OCI-LY3 (cell line): Measurements from ENCODE around the gene PKD1.
"Not testable (repeated sequence)": the region's sequence is repeated elsewhere in the genome, so short reads cannot be mapped to it uniquely, and the experiment has no call there.

Source experiments
- H2AFZ ChIP-seq: fragments of 200-600, 300-600 bp; shearing (Covaris generic); 2 replicates; pipeline ENCODE4 v1.6.0; 2014; ENCODE audit warnings: antibody characterized with exemption, low read depth, low read length
- H3K27ac ChIP-seq: fragments of 200-600, 300-600 bp; sonication (generic); 2 replicates; pipeline ENCODE4 v1.5.1; 2014; ENCODE audit warnings: mild to moderate bottlenecking, low read length, moderate library complexity, mixed read lengths
- H3K27me3 ChIP-seq: fragments of 200-600, 300-600 bp; sonication (generic); 2 replicates; pipeline ENCODE4 v1.6.1; 2014; ENCODE audit warnings: low read depth, low read length, mixed read lengths
- H3K36me3 ChIP-seq: fragments of 200-600, 300-600 bp; sonication (generic); replicated peaks from 2 replicates; pipeline ENCODE3; 2014; ENCODE audit warnings: low read depth, low read length, mixed read lengths
- H3K4me1 ChIP-seq: fragments of 300-600, 200-600 bp; sonication (generic); 2 replicates; pipeline ENCODE4 v1.6.1; 2014; ENCODE audit warnings: low read length, mixed read lengths
- H3K4me2 ChIP-seq: fragments of 200-600, 300-600 bp; sonication (generic); 2 replicates; pipeline ENCODE4 v1.6.1; 2014; ENCODE audit warnings: low read length, mixed read lengths
- H3K4me3 ChIP-seq: fragments of 300-600, 200-600 bp; sonication (generic); 2 replicates; pipeline ENCODE4 v1.5.1; 2014; ENCODE audit warnings: antibody characterized with exemption, mild to moderate bottlenecking, low read length, moderate library complexity
- H3K79me2 ChIP-seq: fragments of 300-600, 200-600 bp; shearing (Covaris generic); 2 replicates; pipeline ENCODE4 v1.6.1; 2014; ENCODE audit warnings: mild to moderate bottlenecking, low read length, mixed read lengths
- H3K9ac ChIP-seq: fragments of 300-600, 200-600 bp; shearing (Covaris generic); 2 replicates; pipeline ENCODE4 v1.6.0; 2014; ENCODE audit warnings: mild to moderate bottlenecking, low read length, moderate library complexity
- H3K9me3 ChIP-seq: fragments of 200-600, 300-600 bp; shearing (Covaris generic); 2 replicates; pipeline ENCODE4 v1.6.1; 2014; ENCODE audit warnings: low read length, mixed read lengths; ENCODE audit not compliant: insufficient read depth
- H4K20me1 ChIP-seq: fragments of 200-600, 300-600 bp; sonication (generic); 2 replicates; pipeline ENCODE4 v1.6.1; 2016; ENCODE audit warnings: low read length, mixed read lengths; ENCODE audit not compliant: insufficient read depth
- EZH2phosphoT487 ChIP-seq: fragments of 200-600 bp; shearing (Covaris generic); IDR thresholded peaks from 2 replicates; pipeline ENCODE4 v1.6.1; 2018; ENCODE audit warnings: antibody characterized with exemption, mixed run types, low read depth
- TF ChIP-seq, protein P1 (sequence below): fragments of 200-600, 300-600 bp; sonication (generic); IDR thresholded peaks from 2 replicates; pipeline ENCODE4 v1.5.1; 2014; ENCODE audit warnings: antibody characterized with exemption, low read length, low read depth

The PKD1 gene

DNA sequence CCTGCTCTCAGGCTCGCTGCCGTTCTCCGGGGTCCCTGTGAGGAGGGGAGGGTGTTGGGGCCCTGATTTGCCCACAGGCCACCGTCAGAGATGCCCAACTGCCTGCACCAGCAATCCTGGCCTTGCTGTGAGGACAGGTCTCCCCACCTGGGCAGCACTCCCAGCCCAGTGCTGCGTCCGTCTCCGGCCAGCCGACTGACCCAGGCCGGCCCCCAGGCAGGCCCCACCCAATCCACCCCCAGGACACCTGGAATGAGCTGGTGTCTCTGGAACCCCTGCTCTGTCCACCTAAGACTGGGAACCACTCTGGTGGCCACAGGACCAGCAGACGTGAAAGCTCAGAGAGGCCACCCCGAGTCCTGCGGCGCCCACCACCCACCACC is 20.1 kb downstream of the PKD1 start:
- Histone ChIP-seq H3K9ac (no peak overlapping the region), H3K4me3 (no peak overlapping the region), H3K4me1 (no peaks in the 10 kb centered on the region), H3K79me2 (no peaks in the 10 kb centered on the region), H3K36me3 (no peaks in the 10 kb centered on the region), H3K27me3 (no peaks in the 10 kb centered on the region), H3K4me2 (no peak overlapping the region), H3K27ac (no peak overlapping the region), H4K20me1 (no peaks in the 10 kb centered on the region), H2AFZ (no peak overlapping the region), H3K9me3 (no peaks in the 10 kb centered on the region)
- no peak for TF ChIP-seq EZH2phosphoT487
- TF ChIP-seq, protein P1, sequence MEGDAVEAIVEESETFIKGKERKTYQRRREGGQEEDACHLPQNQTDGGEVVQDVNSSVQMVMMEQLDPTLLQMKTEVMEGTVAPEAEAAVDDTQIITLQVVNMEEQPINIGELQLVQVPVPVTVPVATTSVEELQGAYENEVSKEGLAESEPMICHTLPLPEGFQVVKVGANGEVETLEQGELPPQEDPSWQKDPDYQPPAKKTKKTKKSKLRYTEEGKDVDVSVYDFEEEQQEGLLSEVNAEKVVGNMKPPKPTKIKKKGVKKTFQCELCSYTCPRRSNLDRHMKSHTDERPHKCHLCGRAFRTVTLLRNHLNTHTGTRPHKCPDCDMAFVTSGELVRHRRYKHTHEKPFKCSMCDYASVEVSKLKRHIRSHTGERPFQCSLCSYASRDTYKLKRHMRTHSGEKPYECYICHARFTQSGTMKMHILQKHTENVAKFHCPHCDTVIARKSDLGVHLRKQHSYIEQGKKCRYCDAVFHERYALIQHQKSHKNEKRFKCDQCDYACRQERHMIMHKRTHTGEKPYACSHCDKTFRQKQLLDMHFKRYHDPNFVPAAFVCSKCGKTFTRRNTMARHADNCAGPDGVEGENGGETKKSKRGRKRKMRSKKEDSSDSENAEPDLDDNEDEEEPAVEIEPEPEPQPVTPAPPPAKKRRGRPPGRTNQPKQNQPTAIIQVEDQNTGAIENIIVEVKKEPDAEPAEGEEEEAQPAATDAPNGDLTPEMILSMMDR: no peak

- not testable (repeated sequence) for H3K9ac ChIP-seq, H3K4me3 ChIP-seq, H3K36me3 ChIP-seq, H3K4me2 ChIP-seq, H3K4me1 ChIP-seq, H3K9me3 ChIP-seq, H3K79me2 ChIP-seq, H2AFZ ChIP-seq, H4K20me1 ChIP-seq, H3K27ac ChIP-seq, H3K27me3 ChIP-seq
These were observed 20.7 kb downstream of the PKD1 start for GRCh38 chr16:2114885-2115590.

DNA sequence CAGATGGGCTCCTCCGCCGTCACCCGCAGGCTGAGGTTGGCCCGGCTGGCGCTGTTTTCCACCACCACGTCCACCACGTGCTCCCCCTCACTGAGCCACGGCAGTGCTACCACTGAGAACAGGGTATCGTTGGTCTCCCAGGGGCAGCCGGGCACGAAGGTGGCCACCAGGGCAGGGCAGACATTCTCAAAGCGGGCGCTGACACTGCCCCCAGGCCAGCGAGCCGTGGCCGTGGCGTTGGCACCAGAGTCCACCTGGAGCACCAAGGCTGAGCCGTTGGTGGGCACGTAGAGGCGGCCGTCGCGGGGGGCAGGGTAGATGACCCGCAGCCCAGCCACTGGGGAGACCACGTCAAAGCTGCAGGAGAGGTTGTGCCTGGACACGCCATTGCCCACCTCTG is 21.5 kb downstream of the PKD1 start:
- not testable (repeated sequence) for H4K20me1 ChIP-seq, H3K4me3 ChIP-seq, H3K9me3 ChIP-seq

GRCh38 chr16:2112539-2113106 is 23.1 kb downstream of the PKD1 start:
- not testable (repeated sequence) for H3K4me2 ChIP-seq, H3K4me3 ChIP-seq, H3K27ac ChIP-seq, H3K27me3 ChIP-seq, H3K9ac ChIP-seq, H3K79me2 ChIP-seq, H2AFZ ChIP-seq, H3K4me1 ChIP-seq, H3K36me3 ChIP-seq, H3K9me3 ChIP-seq, H4K20me1 ChIP-seq

More for the DNA sequence above, 21.5 kb downstream of the PKD1 start:
- H3K9ac ChIP-seq, H3K27me3 ChIP-seq, H3K27ac ChIP-seq, H3K36me3 ChIP-seq, H3K4me1 ChIP-seq, H3K79me2 ChIP-seq, H3K4me2 ChIP-seq, H2AFZ ChIP-seq: not testable (repeated sequence)

- not testable (repeated sequence) for H2AFZ ChIP-seq, H3K27ac ChIP-seq, H3K9me3 ChIP-seq, H3K4me3 ChIP-seq, H3K9ac ChIP-seq, H3K4me2 ChIP-seq, H3K36me3 ChIP-seq, H3K4me1 ChIP-seq, H3K79me2 ChIP-seq, H4K20me1 ChIP-seq, H3K27me3 ChIP-seq
These were observed 24.0 kb downstream of the PKD1 start for GRCh38 chr16:2111412-2112335.

- H2AFZ ChIP-seq, H3K36me3 ChIP-seq, H3K27me3 ChIP-seq, H3K4me1 ChIP-seq, H3K9ac ChIP-seq, H3K4me3 ChIP-seq, H3K79me2 ChIP-seq, H3K27ac ChIP-seq, H3K4me2 ChIP-seq, H4K20me1 ChIP-seq, H3K9me3 ChIP-seq: not testable (repeated sequence)
These were observed 24.7 kb downstream of the PKD1 start for GRCh38 chr16:2111009-2111353.

GRCh38 chr16:2110332-2111008 is 25.2 kb downstream of the PKD1 start:
- H3K4me1 ChIP-seq, H3K27ac ChIP-seq, H3K27me3 ChIP-seq, H3K36me3 ChIP-seq, H2AFZ ChIP-seq, H3K4me3 ChIP-seq, H3K79me2 ChIP-seq, H3K9me3 ChIP-seq, H4K20me1 ChIP-seq, H3K9ac ChIP-seq, H3K4me2 ChIP-seq: not testable (repeated sequence)

GRCh38 chr16:2109872-2110271 is 25.8 kb downstream of the PKD1 start:
- H3K27me3 ChIP-seq, H3K9me3 ChIP-seq, H3K79me2 ChIP-seq, H3K4me3 ChIP-seq, H3K4me2 ChIP-seq, H4K20me1 ChIP-seq, H3K36me3 ChIP-seq, H2AFZ ChIP-seq, H3K9ac ChIP-seq, H3K27ac ChIP-seq, H3K4me1 ChIP-seq: not testable (repeated sequence)
